Renal cortical epithelial cell (primary cell): Measurements from ENCODE around the gene SLC25A1. TPM values are rescaled to one million over a fixed set of nuclear protein-coding genes. Genes with fewer than 3 reads are reported as not detected.

ENCODE experiments used
- total RNA-seq: library from RNA; depleted of rRNA; stranded (reverse); fragments of >200 nt; gene quantifications from 2 replicates; pipeline ENCODE4 v1.2.3, GENCODE V29; 2014

The SLC25A1 gene
- total RNA-seq, 1 donor from 2014 or later: 192 TPM

Other genes with a start within 250 kb of the SLC25A1 start
- gene PRODH, start 242.4 kb downstream of the SLC25A1 start, total RNA-seq: 1.9 and 4.3 TPM in 2 replicates
- 73.8 and 131 TPM in 2 replicates for gene DGCR2, start 56.3 kb downstream of the SLC25A1 start, total RNA-seq
- gene TSSK2, start 47.4 kb downstream of the SLC25A1 start, total RNA-seq: not detected in 2 replicates
- 12.9 and 13.2 TPM in 2 replicates for gene ESS2, start 34.1 kb downstream of the SLC25A1 start, total RNA-seq
- gene GSC2, start 28.4 kb downstream of the SLC25A1 start, total RNA-seq: not detected in 2 replicates
- gene CLTCL1, start 113.0 kb upstream of the SLC25A1 start, total RNA-seq: 9.4 and 24.5 TPM in 2 replicates